Stomach (tissue), 9 donors: ENCODE results near the gene CIBAR2. TPM values are rescaled to one million over a fixed set of nuclear protein-coding genes. Genes with fewer than 3 reads are reported as not detected.
"Not testable (repeated sequence)": the region's sequence is repeated elsewhere in the genome, so short reads cannot be mapped to it uniquely, and the experiment has no call there.

ENCODE experiments used
- DNase-seq, 2 donors: peaks; one replicate each; pipeline versions ENCODE4 v3.0.0 to v3.0.0-alpha.2; 2013 to 2019
- H3K27ac ChIP-seq, 5 donors: fragments of 200-600 bp in 4 of 5; sonication (generic) in 4 of 5; one replicate each; pipeline ENCODE4 v1.5.1; 2013 to 2019; ENCODE audit warnings: mild to moderate bottlenecking in 1 of 5, moderate library complexity in 1 of 5
- H3K27me3 ChIP-seq, 3 donors: fragments of 200-600 bp; sonication (generic); one replicate each; pipeline ENCODE4 v1.5.1; 2017 to 2019; ENCODE audit warnings: mixed run types in 1 of 3
- H3K36me3 ChIP-seq, 4 donors: fragments of 200-600 bp; sonication (generic); 1 replicate in 3 of 4; 2 replicates in 1 of 4; pipeline ENCODE4 v1.5.1; 2016 to 2019
- H3K4me1 ChIP-seq, 4 donors: fragments of 200-600 bp; sonication (generic); one replicate each; pipeline ENCODE4 v1.5.1; 2016 to 2019
- H3K4me3 ChIP-seq, 4 donors: fragments of 200-600 bp; sonication (generic) in 3 of 4; one replicate each; pipeline ENCODE4 v1.5.1; 2016 to 2019; ENCODE audit warnings: mild to moderate bottlenecking in 1 of 4
- H3K9me3 ChIP-seq, 4 donors: fragments of 200-600 bp; sonication (generic); one replicate each; pipeline ENCODE4 v1.5.1; 2016 to 2019
- EP300 ChIP-seq: sonication (generic); formaldehyde crosslinking; IDR thresholded peaks from one replicate; pipeline ENCODE4 v1.6.1; 2017; ENCODE audit warnings: antibody characterized with exemption
- POLR2A ChIP-seq, 4 donors: fragments of 450-650 bp; IDR thresholded peaks; one replicate each; pipeline ENCODE4 v1.6.1; 2016; ENCODE audit warnings: antibody characterized with exemption in 4 of 4, control low read depth in 2 of 4, mild to moderate bottlenecking in 1 of 4, moderate library complexity in 1 of 4
- POLR2AphosphoS5 ChIP-seq, 3 donors: sonication (generic); formaldehyde crosslinking; IDR thresholded peaks; one replicate each; pipeline ENCODE4 v1.6.1; 2016; ENCODE audit warnings: antibody characterized with exemption in 3 of 3
- WGBS, 5 donors: extraction: QIAGEN DNeasy Blood & Tissue Kit in 3 of 5; methylation state at CpG; one replicate each; pipeline versions ENCODE4 v1.1.5 to v1.1.7; 2013 to 2018; 5-methylcytosine and 5-hydroxymethylcytosine counted together
- intact Hi-C: fragments of 100-400 bp; cut with DNase I; formaldehyde crosslinking; loops from one replicate; pipeline ENCODE4 v1.15.1; 2023; ENCODE audit warnings: low total_unique reads
- polyA plus RNA-seq, 3 donors: library from polyadenylated mRNA; stranded (reverse); fragments of 200-250 nt; gene quantifications; one replicate each; pipeline ENCODE4 v1.2.3, GENCODE V29; 2013
- total RNA-seq, 5 donors: library from RNA; depleted of rRNA; stranded (reverse); fragments of >200 nt; gene quantifications; one replicate each; pipeline versions ENCODE4 v1.1.0 to v1.2.3, GENCODE V29; 2014 to 2016
- TF ChIP-seq, protein P1 (sequence below), 7 experiments: fragments of 450-650 bp in 4 of 7; fragments of 200-600 bp in 3 of 7; sonication (generic) in 3 of 7; IDR thresholded peaks; one replicate each; pipeline ENCODE4 v1.5.1; 2016 to 2019; ENCODE audit warnings: antibody characterized with exemption in 7 of 7, control low read depth in 2 of 7, mild to moderate bottlenecking in 1 of 7
- donor health status: healthy with polysubstance abuse.
- donor health status: Bipolar disorder and iron deficiency.
- donor health status: healthy.

The CIBAR2 gene
- total and polyA plus RNA-seq, 8 donors: 1.5 to 54.0 TPM; not detected in 6

- Histone ChIP-seq H3K27ac (peak overlapping the region in 4 of 5 donors; percentile 73 to 89 (median 80)), H3K36me3 (peaks cover 0 to 16% (median 5%) of the 10 kb centered on the region in 4 donors), H3K27me3 (no peaks in the 10 kb centered on the region), H3K9me3 (no peaks in the 10 kb centered on the region), H3K4me1 (peaks cover 12 to 51% (median 36%) of the 10 kb centered on the region in 4 donors), H3K4me3 (peak overlapping the region; percentile 1 to 33 (median 24))
- WGBS, 5 donors: 50 to 65% (median 57%) methylated on average over 6 of the region's 6 CpGs
- no peak for DNase-seq
- TF ChIP-seq POLR2AphosphoS5 (IDR thresholded peaks at IDR 0.05) (no peak), EP300 (no peak), POLR2A (IDR thresholded peaks at IDR 0.05) (no peak)
- TF ChIP-seq, protein P1, sequence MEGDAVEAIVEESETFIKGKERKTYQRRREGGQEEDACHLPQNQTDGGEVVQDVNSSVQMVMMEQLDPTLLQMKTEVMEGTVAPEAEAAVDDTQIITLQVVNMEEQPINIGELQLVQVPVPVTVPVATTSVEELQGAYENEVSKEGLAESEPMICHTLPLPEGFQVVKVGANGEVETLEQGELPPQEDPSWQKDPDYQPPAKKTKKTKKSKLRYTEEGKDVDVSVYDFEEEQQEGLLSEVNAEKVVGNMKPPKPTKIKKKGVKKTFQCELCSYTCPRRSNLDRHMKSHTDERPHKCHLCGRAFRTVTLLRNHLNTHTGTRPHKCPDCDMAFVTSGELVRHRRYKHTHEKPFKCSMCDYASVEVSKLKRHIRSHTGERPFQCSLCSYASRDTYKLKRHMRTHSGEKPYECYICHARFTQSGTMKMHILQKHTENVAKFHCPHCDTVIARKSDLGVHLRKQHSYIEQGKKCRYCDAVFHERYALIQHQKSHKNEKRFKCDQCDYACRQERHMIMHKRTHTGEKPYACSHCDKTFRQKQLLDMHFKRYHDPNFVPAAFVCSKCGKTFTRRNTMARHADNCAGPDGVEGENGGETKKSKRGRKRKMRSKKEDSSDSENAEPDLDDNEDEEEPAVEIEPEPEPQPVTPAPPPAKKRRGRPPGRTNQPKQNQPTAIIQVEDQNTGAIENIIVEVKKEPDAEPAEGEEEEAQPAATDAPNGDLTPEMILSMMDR (IDR thresholded peaks at IDR 0.05): no peak
- intact Hi-C loops: no loop called here
These were observed 57.3 kb downstream of the CIBAR2 start for GRCh38 chr16:85054948-85055492.

DNA sequence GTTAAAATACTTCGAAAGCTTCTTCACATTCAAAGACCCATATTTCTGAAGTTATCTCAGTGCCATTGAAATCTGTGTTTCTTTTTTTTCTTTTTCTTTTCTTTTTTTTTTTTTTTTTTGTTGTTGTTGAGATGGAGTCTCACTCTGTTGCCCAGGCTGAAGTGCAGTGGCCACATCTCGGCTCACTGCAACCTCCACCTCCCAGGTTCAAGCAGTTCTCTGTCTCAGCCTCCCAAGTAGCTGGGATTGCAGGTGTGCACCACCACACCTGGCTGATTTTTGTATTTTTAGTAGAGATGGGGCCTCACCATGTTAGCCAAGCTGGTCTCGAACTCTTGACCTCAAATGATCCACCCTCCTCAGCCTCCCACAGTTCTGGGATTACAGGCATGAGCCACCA, 58.0 kb downstream of the CIBAR2 start:
- Histone ChIP-seq H3K27ac (peak overlapping the region in 3 of 5 donors; percentile 80 to 89 (median 81)), H3K36me3 (peaks cover 0 to 13% (median 4%) of the 10 kb centered on the region in 4 donors), H3K4me1 (peaks cover 12 to 54% (median 36%) of the 10 kb centered on the region in 4 donors)
- H3K9me3 ChIP-seq, DNase-seq, H3K4me3 ChIP-seq, intact Hi-C loops, H3K27me3 ChIP-seq: not testable (repeated sequence)
- WGBS, 5 donors: 91 to 99% (median 98%) methylated on average over 3 of the region's 3 CpGs

GRCh38 chr16:85052536-85052935, 59.7 kb downstream of the CIBAR2 start:
- 93 to 96% (median 95%) methylated on average over 10 of the region's 10 CpGs for WGBS, 5 donors
- Histone ChIP-seq H3K27me3 (no peaks in the 10 kb centered on the region), H3K27ac (no peak overlapping the region), H3K9me3 (no peaks in the 10 kb centered on the region), H3K4me3 (no peak overlapping the region), H3K4me1 (peaks cover 27 to 60% (median 48%) of the 10 kb centered on the region in 4 donors), H3K36me3 (peaks cover 0 to 11% (median 0%) of the 10 kb centered on the region in 4 donors)
- no peak for TF ChIP-seq POLR2A (IDR thresholded peaks at IDR 0.05)
- no peak for TF ChIP-seq EP300
- TF ChIP-seq POLR2AphosphoS5 (IDR thresholded peaks at IDR 0.05): no peak
- TF ChIP-seq, protein P1 (IDR thresholded peaks at IDR 0.05): no peak
- intact Hi-C loops: no loop called here
- DNase-seq: no peak

DNA sequence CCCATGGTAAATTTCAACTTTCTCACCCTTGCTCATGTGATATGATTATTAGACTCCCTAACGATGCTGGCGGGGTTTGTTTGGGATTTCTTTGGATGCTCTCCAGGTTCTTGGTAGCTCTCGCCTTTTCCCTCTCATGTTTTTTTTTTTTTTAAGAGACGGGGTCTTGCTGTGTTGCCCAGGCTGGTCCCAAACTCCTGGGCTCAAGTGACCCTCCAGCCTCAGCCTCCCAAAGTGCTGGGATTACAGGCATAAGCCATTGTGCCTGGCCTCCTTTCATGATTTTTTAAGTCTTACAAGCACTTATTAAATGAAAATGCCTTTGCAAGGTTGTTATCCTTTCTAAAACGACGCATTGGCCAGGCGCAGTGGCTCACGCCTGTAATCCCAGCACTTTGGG, 60.6 kb downstream of the CIBAR2 start:
- intact Hi-C loops: no loop called here
- H3K4me1 ChIP-seq: peaks cover 35 to 60% (median 47%) of the 10 kb centered on the region in 4 donors
- H3K27me3 ChIP-seq: no peaks in the 10 kb centered on the region
- no peaks in the 10 kb centered on the region for H3K9me3 ChIP-seq
- TF ChIP-seq EP300 (no peak), POLR2A (IDR thresholded peaks at IDR 0.05) (no peak), POLR2AphosphoS5 (IDR thresholded peaks at IDR 0.05) (no peak)
- TF ChIP-seq, protein P1 (IDR thresholded peaks at IDR 0.05): no peak
- no peak for DNase-seq
- no peak overlapping the region for H3K4me3 ChIP-seq
- H3K27ac ChIP-seq: no peak overlapping the region
- H3K36me3 ChIP-seq: peaks cover 0 to 13% (median 0%) of the 10 kb centered on the region in 4 donors
- 85 to 89% (median 88%) methylated on average over 8 of the region's 8 CpGs for WGBS, 5 donors

- Histone ChIP-seq H3K4me3 (no peak overlapping the region), H3K27ac (no peak overlapping the region), H3K9me3 (no peaks in the 10 kb centered on the region), H3K4me1 (peaks cover 30 to 59% (median 43%) of the 10 kb centered on the region in 4 donors), H3K27me3 (no peaks in the 10 kb centered on the region), H3K36me3 (peaks cover 0 to 13% (median 0%) of the 10 kb centered on the region in 4 donors)
- DNase-seq: no peak
- intact Hi-C loops: no loop called here
- TF ChIP-seq, protein P1 (IDR thresholded peaks at IDR 0.05): no peak
- TF ChIP-seq POLR2AphosphoS5 (IDR thresholded peaks at IDR 0.05) (no peak), POLR2A (IDR thresholded peaks at IDR 0.05) (no peak), EP300 (no peak)
- WGBS, 5 donors: 83 to 94% (median 85%) methylated on average over 8 of the region's 8 CpGs
These were observed 61.1 kb downstream of the CIBAR2 start for GRCh38 chr16:85051067-85051581.
